Ectodermal cell (in vitro differentiated cells): ENCODE results near the gene DBH.

ENCODE experiments used
- H3K27ac ChIP-seq: 2 replicates; pipeline ENCODE4 v1.7.0; 2013; ENCODE audit warnings: mild to moderate bottlenecking, low read depth, low read length; ENCODE audit not compliant: insufficient read depth, poor library complexity, severe bottlenecking
- H3K27me3 ChIP-seq: 2 replicates; pipeline ENCODE4 v1.7.0; 2013; ENCODE audit warnings: mild to moderate bottlenecking, low read length; ENCODE audit not compliant: insufficient read depth, control insufficient read depth, poor library complexity, severe bottlenecking
- H3K36me3 ChIP-seq: one replicate; pipeline ENCODE4 v1.7.0; 2013; ENCODE audit warnings: low read length; ENCODE audit not compliant: control insufficient read depth, insufficient read depth
- H3K4me1 ChIP-seq: one replicate; pipeline ENCODE4 v1.7.0; 2013; ENCODE audit warnings: low read length; ENCODE audit not compliant: control insufficient read depth, insufficient read depth
- H3K4me3 ChIP-seq: 2 replicates; pipeline ENCODE4 v1.7.0; 2013; ENCODE audit warnings: low read depth, low read length, control low read depth; ENCODE audit not compliant: insufficient read depth
- H3K9me3 ChIP-seq: 2 replicates; pipeline ENCODE4 v1.7.0; 2013; ENCODE audit warnings: mild to moderate bottlenecking, low read length, moderate library complexity; ENCODE audit not compliant: control insufficient read depth
- WGBS, 2 experiments: methylation state at CpG; one replicate each; pipeline ENCODE4 v1.1.7; 2013; ENCODE audit warnings: missing lambda C conversion rate in 2 of 2; 5-methylcytosine and 5-hydroxymethylcytosine counted together

Gene DBH

GRCh38 chr9:133690081-133690561 is 54.0 kb downstream of the DBH start:
- no peak overlapping the region for H3K27ac ChIP-seq
- H3K4me1 ChIP-seq: peaks cover 4% of the 10 kb centered on the region
- H3K4me3 ChIP-seq: no peak overlapping the region
- H3K9me3 ChIP-seq: no peaks in the 10 kb centered on the region
- WGBS, 2 experiments: 92 to 94% methylated on average over 11 of the region's 11 CpGs
- no peaks in the 10 kb centered on the region for H3K27me3 ChIP-seq
- no peaks in the 10 kb centered on the region for H3K36me3 ChIP-seq

- H3K4me3 ChIP-seq: no peak overlapping the region
- H3K4me1 ChIP-seq: peaks cover 4% of the 10 kb centered on the region
- no peaks in the 10 kb centered on the region for H3K9me3 ChIP-seq
- WGBS, 2 experiments: 77 to 79% methylated on average over 4 of the region's 4 CpGs
- no peaks in the 10 kb centered on the region for H3K36me3 ChIP-seq
- H3K27ac ChIP-seq: no peak overlapping the region
- no peaks in the 10 kb centered on the region for H3K27me3 ChIP-seq
These were observed 55.0 kb downstream of the DBH start for GRCh38 chr9:133691191-133691590.

GRCh38 chr9:133691626-133692363 is 55.6 kb downstream of the DBH start:
- Histone ChIP-seq H3K27ac (no peak overlapping the region), H3K9me3 (no peaks in the 10 kb centered on the region), H3K36me3 (no peaks in the 10 kb centered on the region), H3K4me3 (no peak overlapping the region), H3K27me3 (no peaks in the 10 kb centered on the region), H3K4me1 (peaks cover 4% of the 10 kb centered on the region)
- 87% methylated on average over 19 of the region's 19 CpGs for WGBS, 2 experiments

- WGBS, 2 experiments: 91 to 93% methylated on average over 25 of the region's 25 CpGs
- Histone ChIP-seq H3K4me1 (peaks cover 4% of the 10 kb centered on the region), H3K27me3 (no peaks in the 10 kb centered on the region), H3K27ac (no peak overlapping the region), H3K4me3 (no peak overlapping the region), H3K9me3 (no peaks in the 10 kb centered on the region), H3K36me3 (no peaks in the 10 kb centered on the region)
These were observed 56.3 kb downstream of the DBH start for GRCh38 chr9:133692364-133692985.

GRCh38 chr9:133693116-133693515 is 57.0 kb downstream of the DBH start:
- no peaks in the 10 kb centered on the region for H3K27me3 ChIP-seq
- H3K4me1 ChIP-seq: peaks cover 4% of the 10 kb centered on the region
- H3K4me3 ChIP-seq: no peak overlapping the region
- WGBS, 2 experiments: 93% methylated on average over 10 of the region's 10 CpGs
- no peaks in the 10 kb centered on the region for H3K9me3 ChIP-seq
- no peak overlapping the region for H3K27ac ChIP-seq
- no peaks in the 10 kb centered on the region for H3K36me3 ChIP-seq

DNA sequence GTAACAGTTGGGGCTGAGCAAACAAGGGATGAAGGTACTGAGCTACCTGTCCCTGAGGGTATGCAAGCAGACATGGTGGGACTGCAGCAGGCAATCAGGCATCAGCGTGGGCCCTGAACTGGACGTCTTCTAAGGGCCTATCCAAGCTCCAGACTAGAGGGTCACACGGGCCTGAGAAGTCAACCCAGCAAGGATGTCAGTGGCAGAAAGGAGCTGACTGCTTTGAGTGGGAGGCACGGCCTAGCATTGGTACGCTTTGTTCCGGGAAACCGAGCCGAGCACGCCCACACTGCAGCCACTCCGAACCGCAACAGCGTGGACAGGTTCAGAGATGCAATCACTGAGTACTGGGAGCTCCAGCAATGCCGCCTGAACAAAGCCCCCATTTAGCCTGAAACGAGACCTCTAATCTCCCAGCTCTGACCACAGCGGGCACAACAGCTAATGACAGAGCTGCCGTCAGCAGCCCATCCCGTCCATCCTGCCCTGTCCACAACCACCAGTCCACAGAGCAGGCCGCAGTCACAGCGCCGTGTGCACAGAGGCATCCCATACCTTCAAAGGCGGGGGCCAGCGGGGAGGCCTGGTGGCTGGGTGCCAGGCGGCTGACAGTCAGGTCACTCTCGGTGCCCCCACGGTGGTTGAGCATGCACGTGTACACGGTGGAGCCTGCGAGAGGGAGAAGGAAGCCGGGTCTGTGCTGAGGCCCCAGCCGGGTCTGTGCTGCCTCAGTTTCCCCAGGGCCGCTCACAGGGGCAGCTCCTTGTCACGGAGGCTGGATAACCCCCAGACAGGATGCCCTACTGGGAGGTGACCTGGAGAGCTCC is 57.8 kb downstream of the DBH start:
- no peak overlapping the region for H3K4me3 ChIP-seq
- 91 to 93% methylated on average over 32 of the region's 32 CpGs for WGBS, 2 experiments
- H3K4me1 ChIP-seq: peaks cover 4% of the 10 kb centered on the region
- H3K27ac ChIP-seq: no peak overlapping the region
- no peaks in the 10 kb centered on the region for H3K27me3 ChIP-seq
- H3K9me3 ChIP-seq: no peaks in the 10 kb centered on the region
- no peaks in the 10 kb centered on the region for H3K36me3 ChIP-seq

GRCh38 chr9:133694686-133695085 is 58.5 kb downstream of the DBH start:
- H3K36me3 ChIP-seq: no peaks in the 10 kb centered on the region
- H3K9me3 ChIP-seq: no peaks in the 10 kb centered on the region
- H3K27me3 ChIP-seq: no peaks in the 10 kb centered on the region
- no peak overlapping the region for H3K27ac ChIP-seq
- no peak overlapping the region for H3K4me3 ChIP-seq
- WGBS, 2 experiments: 77 to 79% methylated on average over 3 of the region's 3 CpGs
- peaks cover 4% of the 10 kb centered on the region for H3K4me1 ChIP-seq

DNA sequence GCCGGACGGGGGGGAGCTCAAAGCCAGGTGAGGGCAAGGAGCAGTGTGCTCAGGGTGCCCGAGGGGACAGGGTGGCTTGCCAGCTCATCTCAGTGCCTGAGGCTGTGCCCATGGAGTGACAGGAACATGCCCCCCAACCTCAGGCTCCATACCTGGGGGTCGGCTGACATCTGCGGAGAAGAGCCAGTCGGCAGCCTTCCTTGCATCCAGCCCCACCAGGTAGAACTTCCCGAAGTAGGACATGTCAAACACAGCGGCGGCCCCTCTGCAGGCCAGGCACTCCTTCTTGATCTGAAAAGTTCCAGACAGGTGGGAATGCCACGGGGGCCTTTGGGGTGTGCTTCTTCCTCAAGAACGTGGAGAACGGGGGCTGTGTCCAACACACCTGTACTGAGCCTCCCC is 59.9 kb downstream of the DBH start:
- Histone ChIP-seq H3K27me3 (no peaks in the 10 kb centered on the region), H3K9me3 (no peaks in the 10 kb centered on the region), H3K36me3 (no peaks in the 10 kb centered on the region), H3K27ac (no peak overlapping the region), H3K4me1 (peaks cover 4% of the 10 kb centered on the region), H3K4me3 (no peak overlapping the region)
- WGBS, 2 experiments: 90 to 91% methylated on average over 12 of the region's 12 CpGs

- Histone ChIP-seq H3K4me1 (peaks cover 21% of the 10 kb centered on the region), H3K4me3 (no peak overlapping the region), H3K27ac (no peak overlapping the region), H3K36me3 (no peaks in the 10 kb centered on the region), H3K9me3 (no peaks in the 10 kb centered on the region), H3K27me3 (no peaks in the 10 kb centered on the region)
- 92 to 96% methylated on average over 6 of the region's 6 CpGs for WGBS, 2 experiments
These were observed 63.4 kb downstream of the DBH start for GRCh38 chr9:133699546-133699945.

DNA sequence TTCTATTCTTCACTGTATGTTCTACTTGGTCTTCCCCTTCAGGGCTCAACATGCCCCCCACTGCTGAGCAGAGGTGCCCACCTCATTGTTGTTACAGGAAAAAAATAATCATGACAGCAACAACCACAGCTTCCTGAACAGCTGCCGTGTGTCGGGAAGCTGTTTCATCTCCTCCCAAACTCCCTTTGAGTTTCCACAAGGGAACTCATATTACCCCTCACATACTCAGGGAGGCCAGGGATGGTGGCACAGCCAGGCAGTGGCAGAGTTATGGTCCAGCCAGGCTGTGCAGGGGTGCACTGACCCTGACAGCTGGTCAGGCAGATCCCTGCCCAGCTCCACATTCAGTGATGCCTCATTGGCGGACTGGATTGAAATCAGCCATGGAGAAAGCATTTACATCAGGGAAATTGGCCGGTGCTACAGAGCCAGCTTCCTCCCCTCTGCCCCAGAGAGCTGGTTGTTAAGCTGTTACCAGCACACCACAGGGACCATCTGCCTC is 64.7 kb downstream of the DBH start:
- H3K27me3 ChIP-seq: no peaks in the 10 kb centered on the region
- no peaks in the 10 kb centered on the region for H3K36me3 ChIP-seq
- H3K4me1 ChIP-seq: peaks cover 21% of the 10 kb centered on the region
- H3K27ac ChIP-seq: no peak overlapping the region
- WGBS, 2 experiments: 88 to 92% methylated on average over 4 of the region's 4 CpGs
- no peaks in the 10 kb centered on the region for H3K9me3 ChIP-seq
- H3K4me3 ChIP-seq: no peak overlapping the region
